GM18861 (cell line): ENCODE data around the gene FHOD3.

ENCODE experiments used
- ATAC-seq: cut with Tn5 transposase; IDR thresholded peaks from one replicate; pipeline ENCODE4 v1.9.1; 2021; ENCODE audit not compliant: unreplicated experiment

FHOD3 gene

DNA sequence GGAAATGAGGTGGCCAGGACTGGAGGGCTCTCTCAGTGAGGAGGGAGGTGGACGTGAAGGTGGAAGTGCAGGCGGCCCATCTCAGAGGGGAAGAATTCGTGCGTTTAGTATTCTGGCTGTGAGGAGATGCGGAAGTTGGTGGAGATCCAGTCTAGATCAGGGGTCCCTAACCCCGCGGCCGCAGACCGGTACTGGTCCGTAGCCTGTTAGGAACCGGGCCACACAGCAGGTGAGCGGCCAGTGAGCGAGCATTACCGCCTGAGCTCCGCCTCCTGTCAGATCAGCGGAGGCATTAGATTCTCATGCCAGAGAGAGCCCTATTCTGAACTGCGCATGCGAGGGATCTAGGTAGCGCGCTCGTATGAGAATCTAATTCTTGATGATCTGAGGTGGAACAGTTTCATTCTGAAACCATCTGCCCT is 1.6 kb upstream of the FHOD3 start:
- no peak for ATAC-seq

DNA sequence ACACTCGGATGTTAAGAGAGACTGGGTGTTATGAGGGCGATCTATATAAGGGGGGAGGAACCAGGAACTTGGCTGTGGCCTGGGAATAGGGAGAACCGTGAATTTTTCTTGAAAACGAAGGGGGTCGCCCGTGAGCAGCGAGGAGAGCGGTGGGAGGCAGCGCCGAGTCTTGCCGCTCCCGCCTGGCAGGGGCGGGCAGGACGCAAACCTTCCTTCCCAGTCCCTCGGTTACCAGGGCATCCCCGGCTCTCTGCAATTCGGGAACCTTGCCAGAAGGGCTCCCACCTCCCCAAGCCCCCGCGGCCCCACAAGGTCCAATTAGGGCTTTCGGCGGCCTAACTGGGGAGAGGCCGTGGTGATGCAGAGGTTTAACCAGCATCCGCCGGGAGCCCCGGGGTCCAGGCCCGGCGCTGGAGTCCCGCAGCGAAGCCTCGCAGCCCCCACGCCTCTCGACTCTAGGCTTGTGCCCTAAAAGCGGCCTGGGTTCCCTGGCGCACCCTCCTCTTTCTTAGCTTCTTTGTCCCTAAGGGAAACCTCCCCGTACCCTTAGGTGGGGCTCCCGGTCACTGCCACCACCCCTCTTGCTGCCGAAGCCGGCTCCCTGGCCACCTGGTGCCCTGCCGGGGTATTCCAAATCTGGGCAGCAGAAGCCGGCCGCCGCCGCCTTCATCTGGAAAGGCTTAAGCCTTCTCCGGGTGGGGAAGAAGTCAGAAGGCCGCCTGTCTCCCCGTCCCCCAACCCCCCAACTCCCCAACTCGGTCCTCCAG is 680 bp upstream of the FHOD3 start:
- ATAC-seq = no peak

DNA sequence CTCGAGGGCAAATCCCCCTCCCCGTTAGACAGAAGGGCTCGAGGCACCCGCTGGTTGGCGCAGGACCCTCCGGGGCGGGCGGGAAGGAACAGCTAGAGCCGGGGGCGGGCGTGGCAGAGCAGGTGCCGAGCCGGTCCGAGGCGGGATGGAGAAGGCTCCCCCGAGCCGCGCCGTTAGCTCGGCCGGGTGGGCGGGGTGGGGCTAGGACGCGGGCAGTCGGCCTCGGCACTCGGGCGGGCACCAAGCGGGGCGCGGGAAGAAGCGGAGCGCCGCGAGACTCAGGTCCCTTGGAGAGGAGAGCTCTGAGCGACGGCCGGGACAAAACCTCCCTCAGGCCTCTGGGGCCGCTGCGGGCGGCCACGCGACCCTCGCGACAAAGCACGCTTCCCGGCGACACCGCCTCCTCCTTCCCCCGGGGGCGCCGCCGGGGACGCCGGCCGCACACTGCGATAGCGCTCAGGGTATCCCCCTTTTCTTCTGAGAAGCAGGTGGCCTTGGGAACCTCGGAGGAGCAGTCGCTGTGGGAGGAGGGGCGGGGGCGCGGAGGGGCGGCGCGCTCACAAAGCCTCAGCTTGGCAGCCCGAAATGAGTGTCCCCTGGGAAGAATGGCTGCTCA is 721 bp downstream of the FHOD3 start:
- no peak for ATAC-seq

DNA sequence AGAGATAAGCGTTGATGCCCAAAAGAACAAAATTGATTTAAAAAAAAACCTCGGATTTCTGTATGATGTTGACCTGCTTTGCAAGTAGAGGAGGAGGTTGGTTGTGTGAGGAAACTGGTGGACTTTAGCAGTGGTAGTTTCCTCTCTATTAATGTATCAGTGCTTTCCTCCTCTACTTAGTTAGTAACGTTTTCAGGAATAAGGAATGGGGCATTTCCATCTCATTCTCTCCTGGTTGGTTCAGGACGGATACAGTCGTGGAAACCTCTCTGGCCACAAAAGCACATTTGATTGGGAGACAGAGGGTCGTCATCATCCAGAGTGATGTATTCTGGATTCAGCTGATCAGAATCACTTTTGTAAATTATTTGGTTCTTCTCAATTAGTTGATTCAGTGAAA is 1.5 kb downstream of the FHOD3 start:
- ATAC-seq = no peak

DNA sequence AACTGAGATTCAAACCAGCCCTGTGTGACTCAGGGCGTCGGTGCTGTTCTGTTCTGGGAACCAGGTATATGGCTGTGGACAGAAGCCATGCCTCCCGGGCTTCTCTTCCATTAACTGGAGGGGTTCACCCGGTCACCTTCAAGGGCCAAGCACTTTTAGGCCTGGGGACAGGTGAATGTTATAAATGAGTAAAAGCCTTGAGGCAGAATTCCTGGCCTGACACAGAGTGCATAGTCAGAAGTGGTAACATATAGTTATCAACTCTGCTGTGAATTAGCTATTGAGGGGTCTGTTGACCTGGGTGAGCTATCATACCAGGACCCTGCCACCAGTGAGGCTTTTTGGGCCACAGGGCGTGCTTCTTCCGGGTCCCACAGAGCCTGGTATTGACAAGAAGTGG is 2.7 kb downstream of the FHOD3 start:
- no peak for ATAC-seq

DNA sequence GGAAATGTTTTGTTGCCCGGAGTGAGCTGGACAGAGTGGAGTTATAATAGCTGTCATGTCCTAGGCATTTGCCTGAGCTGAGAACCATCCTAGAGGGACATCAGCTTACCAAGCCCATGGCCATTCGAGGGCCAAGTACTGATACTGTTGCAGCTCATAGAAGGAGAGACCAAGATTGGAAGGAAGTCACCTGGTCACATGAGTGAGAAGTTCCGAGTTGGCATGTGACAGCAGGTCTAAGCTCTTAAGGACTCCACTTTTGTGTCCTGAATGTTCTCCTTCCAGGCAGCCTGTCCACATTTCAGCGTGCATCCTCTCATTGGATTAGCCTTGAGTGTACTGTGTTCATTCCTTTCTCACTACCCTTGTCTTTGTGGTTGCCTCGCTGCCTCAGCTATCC is 4.4 kb downstream of the FHOD3 start:
- ATAC-seq = no peak

DNA sequence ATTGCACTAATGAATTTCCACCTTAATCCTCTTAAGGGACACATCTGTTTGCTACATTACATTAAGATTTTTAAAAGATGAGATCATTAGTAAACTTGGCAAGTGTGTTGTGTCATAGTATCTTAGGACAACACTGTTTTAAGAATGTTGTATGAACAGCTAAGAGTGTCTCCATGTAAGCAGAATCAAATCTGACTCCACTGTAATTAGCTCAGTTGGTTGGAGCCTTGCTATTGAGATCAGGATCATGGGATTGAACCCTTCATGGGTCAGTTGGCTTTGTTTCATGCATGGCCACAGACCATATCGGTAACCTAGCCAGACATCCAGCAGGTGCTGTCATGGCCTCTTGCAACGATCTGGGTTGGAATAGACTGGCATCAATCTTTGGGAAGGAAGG is 5.2 kb downstream of the FHOD3 start:
- ATAC-seq = no peak

DNA sequence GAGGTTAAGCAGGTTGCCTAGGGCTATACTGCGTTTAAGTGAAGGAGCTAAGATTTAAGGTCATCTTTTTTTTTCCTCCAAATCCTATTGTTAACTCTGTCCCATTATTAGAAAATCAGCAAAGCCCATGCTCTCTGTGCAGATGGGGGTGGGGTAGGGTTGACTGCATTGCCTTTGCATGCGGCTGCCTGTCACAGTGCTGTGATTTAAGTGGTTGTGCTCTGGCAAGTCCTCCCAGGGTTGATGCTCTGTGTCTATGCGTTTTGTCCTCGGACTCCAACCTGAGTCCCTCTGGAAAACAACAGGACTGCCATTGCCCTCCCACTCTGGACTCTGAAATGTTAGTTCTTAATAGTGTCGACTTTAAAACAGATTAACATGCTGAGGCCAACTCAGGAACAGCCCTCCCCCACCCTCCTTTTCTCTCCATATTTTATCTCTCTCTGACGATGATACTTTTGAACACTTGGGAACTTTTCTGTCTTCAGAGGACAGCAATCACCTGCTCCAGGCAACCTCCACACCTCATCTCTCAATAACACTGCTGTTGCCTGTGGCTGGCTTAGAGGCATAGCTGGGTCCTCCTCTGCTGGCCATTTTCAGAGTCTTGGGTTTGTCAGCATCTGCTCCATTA is 5.8 kb downstream of the FHOD3 start:
- no peak for ATAC-seq

DNA sequence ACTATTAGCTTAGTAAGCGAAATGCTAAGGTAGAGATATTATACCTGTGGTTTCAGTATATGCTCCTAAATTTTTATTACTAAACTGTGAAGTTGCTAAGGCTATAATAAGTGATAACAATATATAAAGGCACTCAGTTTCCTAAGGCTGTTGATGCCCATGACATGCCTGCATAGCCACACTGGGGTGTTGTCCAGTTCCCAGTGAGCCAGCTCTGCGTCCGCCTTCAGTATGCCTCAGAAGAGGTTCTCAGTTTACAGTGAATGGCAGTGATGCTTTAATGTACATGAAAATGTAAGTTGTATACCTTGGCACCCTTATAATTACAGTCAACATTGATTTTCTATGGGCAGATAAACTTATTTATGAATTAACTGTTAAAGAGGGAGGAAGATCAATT is 7.2 kb downstream of the FHOD3 start:
- ATAC-seq = no peak

DNA sequence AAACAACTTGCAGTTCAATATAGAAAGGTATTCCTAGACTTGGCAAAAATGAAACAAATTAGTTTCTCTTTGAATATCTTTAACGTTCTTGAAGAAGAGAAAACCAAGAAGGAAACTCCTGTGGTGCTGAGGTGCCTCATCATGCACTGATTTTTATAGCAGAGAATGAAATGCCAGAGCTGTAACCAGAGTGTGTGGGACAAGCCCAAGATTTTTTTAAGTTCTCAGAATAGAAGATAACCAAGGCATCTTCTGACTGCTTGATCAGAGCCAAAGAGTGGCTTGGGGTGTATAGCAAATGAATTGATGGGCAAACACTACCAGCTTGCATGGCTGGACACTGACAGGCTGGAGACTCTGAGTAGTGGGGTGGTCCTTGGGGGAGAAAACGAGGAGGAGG is 7.9 kb downstream of the FHOD3 start:
- ATAC-seq = no peak

DNA sequence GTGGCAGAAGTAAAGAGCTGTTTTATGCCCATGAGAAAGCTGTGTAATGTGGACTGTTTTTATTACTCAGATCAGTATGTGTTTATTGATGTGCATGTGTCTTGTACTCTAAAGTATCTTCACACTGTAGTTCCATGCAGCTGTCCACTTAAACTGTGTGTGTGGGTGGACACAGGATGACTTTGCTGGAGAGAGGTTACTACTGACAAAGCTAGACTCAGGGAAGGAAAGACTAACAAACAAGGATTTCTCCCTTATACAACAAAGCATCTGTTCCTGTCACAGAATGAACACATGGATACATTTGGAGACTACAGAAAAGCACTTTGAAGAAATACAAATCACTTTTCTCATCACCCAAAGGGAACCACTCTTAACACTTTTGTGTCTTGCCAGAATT is 10.0 kb downstream of the FHOD3 start:
- ATAC-seq = no peak

DNA sequence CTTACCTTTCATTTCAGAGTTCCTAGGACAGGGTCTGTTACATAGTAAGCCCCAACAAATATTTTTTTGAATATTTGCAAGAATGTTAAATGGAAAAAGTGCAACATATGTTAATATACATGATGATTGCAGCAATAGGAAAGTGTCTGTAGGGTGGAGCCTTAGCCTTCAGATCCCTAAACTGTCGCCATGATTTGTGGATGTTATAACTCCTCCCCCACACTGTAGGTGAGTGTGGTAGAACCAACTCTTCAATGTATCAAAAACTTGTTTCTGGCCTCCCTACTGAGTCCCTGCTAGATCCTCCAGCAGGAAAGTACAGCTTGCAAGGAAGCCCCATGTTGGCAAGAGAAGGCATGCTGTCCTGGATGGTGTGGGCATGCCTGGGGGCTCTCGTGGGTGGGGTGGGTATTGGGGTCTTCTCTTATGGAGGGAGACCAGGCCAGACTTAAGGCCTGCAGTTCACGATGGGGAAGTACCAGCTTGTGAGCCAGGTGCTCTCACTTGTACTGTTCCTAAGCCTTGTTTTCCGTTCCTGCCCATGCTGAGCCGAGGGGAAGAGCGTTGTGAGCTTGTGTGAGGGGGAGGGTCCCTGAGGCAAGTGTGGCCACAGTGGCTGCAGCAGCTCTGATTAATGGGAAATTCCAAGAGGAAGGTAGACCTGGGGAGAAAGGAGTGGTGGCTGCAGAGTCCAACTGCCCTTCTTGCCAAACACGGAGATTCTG is 11.4 kb downstream of the FHOD3 start:
- no peak for ATAC-seq

DNA sequence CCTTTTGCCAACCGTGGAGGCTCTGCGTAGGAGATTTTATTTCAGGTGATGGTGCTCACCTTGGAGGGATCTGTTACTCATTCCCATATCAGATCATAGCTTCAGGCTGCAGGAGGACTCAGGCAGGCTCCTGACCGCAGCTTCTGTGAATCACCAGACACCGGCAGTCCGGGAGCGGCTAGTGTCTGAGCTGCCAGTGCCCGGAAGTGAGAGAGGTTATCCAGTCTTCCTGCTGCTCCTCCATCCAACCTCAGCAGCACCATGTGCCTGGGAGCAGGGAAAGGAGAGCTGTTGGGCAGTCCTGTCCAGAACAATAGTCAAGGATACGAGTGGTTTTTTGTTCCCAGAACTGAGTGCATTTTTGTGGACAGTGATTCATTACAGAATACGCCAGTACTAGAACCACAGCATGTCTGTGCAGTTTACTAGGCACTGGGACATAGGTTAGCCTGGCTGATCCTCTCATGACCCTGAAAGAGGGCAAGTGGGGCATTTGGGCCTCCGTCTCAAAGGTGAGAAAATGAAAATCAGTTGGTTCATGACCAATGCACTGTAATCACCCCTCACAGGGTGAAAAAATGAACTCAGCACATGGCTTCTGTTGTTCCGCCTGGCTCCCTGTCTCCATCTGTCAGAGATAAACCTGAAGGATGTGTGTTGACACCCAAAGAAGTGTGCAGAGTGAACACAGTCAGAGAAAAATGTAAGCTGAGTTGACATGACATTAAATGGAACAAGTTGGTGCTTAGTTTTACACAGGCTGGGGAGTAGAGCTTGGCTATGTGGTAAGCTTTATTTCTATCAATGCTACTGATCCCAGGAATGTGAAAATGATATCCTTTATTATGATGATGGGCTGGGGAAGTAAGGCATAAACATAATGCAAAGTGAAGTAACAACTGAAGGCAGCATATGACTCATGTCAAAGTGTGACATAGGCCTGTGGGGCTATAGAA is 12.2 kb downstream of the FHOD3 start:
- ATAC-seq = no peak

DNA sequence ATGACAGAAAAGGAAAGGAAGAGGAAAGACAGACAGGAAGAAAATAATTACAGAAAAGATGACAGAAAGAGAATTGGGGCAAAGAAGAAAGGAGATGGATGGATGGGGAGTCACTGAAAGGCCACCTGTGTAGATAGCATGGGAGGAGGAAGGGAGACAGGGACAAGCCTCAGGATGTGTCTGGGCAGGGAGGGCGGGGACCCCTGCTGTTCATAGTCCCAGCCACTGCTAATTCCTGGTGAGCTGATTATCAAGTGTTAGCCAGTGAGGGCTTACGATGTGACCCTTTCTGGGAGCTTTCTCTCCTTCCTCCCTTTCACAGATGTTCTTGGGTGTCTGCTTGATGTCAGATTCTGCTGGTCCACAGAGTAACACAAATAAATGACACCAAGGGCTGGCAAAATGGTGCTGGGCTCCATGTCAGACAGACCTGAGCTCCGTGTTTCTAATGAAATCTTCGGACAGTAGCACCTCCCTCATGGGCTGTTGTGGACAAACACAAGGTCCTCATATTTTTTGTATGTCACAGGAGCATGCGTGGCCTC is 13.6 kb downstream of the FHOD3 start:
- no peak for ATAC-seq

DNA sequence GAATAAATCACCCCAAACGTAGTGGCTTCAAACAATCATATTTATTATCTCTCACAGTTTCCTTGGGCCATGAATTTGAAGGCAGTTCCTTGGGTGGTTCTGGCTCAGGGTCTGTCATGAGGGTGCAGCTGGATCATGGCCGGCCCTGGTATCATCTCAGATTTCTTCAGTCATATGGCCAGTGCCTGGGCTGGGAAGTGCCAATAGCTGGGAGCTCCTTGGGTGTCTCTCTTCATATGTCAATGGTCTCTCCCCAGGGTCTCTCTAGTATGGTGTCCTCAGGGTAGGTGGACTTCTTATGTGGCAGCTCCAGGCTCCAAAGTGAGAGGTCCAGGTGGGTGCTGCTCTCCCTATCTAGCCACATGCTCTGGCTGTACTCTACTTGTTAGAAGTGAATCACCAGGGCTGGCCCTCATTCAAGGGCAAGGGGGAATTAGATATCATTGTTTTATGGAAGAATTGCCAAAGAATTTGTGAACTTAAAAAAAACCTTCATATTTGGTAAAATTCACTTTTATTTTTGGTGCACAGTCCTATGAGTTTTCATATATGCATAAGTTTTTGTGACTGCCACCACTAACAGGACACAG is 15.4 kb downstream of the FHOD3 start:
- ATAC-seq = no peak

DNA sequence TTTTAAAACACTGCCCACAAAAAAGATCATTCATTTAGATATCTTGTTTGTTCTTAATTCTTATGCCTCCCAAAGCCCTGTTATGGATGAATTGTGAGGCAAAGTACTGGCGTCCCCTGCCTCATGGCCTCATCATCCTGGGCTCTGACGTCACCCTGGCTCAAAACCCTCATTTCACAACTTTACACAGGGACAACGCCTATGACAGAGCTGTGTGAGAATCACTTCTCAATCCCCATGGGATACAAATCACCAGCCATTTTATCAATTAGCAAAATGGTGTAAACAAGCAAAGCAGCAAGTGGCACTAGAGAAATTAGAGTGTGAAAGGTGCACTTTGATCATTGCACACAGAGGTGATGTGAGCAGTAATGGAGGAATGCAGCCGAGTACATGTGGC is 16.6 kb downstream of the FHOD3 start:
- ATAC-seq = no peak

DNA sequence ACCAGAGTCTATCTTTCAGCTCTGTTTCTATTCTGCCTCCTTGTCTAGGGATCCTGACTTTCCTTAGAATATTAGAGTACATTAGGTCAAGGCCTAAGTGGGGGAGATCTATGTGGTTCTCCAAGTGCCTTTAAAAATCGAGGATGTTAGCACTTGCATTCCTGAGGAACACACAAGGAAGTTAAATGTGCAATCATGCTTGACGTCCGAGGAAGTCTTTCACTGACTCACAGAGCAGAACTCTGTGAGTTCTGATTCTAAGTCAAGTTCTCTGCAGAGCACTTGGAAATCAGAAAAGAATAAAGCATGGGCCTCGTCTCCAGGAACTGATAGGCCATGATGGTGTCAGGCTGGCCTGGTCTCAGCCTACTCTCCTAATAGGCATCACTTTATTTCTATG is 17.2 kb downstream of the FHOD3 start:
- no peak for ATAC-seq

DNA sequence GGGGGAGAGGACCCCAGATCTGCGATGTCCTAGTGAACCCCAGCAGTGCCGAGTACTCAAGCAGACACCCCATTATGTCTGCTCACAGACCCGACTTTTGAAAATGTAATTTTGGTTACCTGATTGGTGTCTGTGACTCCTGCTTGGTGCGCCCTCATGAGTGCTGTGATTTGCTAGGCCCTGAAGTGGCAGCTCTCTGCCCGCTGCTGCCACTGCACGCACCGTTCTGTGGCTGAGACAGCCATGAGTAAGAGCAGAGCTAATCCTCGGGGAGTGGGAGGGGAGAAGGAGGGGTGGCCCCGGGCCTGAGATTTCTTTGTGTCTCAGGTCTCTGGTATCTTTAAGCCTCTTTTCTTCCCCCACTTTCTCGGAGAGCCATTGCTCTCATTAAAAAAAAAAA is 18.2 kb downstream of the FHOD3 start:
- ATAC-seq = no peak

DNA sequence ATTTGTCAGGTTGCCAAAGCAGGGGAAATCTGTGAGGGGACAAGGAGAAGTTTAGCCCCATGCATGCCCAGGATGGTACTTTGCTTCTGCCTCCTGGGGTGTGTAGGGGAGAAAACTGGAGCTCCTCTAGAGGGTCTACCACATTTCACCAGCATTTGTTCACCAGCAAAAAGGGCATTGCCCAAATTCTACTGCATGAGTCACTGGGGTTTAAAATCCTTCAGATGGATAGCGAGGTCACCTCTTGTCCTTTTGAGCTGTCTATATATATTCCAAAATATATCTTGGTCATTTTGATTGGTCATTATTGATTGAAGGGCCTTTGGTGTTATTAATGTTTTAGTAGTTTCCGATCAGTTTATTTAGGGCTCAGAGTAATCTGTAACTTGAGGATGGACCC is 18.7 kb downstream of the FHOD3 start:
- no peak for ATAC-seq
